ENCODE results near the gene CUZD1.
"Not testable (repeated sequence)": the region's sequence is repeated elsewhere in the genome, so short reads cannot be mapped to it uniquely, and the experiment has no call there.

CUZD1 gene, protein sequence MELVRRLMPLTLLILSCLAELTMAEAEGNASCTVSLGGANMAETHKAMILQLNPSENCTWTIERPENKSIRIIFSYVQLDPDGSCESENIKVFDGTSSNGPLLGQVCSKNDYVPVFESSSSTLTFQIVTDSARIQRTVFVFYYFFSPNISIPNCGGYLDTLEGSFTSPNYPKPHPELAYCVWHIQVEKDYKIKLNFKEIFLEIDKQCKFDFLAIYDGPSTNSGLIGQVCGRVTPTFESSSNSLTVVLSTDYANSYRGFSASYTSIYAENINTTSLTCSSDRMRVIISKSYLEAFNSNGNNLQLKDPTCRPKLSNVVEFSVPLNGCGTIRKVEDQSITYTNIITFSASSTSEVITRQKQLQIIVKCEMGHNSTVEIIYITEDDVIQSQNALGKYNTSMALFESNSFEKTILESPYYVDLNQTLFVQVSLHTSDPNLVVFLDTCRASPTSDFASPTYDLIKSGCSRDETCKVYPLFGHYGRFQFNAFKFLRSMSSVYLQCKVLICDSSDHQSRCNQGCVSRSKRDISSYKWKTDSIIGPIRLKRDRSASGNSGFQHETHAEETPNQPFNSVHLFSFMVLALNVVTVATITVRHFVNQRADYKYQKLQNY

GRCh38 chr10:122845783-122846332 lies at the start of gene CUZD1:
TSS of gene CUZD1 (minus strand) at chr10:122845857. CDS start at chr10:122845843, 14 bp downstream.
- no peak for DNase-seq

DNA sequence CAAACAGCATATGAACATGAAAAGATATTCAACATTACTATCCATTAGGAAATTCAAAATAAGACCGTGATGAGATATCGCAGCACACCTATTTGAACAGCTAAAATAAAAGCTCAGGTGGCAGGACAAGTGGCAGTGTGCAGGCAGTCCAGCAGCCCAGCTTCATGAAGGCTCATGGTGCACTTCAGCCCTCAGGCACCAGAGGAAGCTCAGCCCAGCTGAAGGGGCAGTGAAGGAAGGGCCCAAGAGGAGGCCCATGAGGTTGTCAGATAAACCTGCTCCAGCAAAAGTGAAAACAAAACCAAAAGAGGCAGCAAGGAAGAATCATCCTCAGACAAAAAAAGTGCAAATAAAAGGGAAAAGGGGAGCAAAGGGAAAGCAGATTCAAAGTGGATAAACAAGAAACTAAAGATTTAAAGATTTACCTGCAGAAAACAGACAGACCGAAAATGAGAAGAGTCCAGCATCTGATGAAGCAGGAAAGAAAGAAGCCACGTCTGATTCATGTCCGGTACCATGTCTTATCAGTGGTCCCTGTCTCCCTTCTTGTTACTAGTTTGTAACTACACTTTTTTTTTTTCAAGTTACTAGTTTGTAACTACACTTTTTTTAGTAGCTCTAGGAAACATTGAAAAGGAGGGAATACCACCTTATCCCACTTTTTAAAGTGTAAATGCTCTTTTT lies 48.7 kb upstream of the CUZD1 start:
- DNase-seq: no peak

GRCh38 chr10:122884166-122884565 lies 38.5 kb upstream of the CUZD1 start:
- DNase-seq: no peak

- no peak for DNase-seq
Measured at GRCh38 chr10:122882766-122883165, 37.1 kb upstream of the CUZD1 start.

DNA sequence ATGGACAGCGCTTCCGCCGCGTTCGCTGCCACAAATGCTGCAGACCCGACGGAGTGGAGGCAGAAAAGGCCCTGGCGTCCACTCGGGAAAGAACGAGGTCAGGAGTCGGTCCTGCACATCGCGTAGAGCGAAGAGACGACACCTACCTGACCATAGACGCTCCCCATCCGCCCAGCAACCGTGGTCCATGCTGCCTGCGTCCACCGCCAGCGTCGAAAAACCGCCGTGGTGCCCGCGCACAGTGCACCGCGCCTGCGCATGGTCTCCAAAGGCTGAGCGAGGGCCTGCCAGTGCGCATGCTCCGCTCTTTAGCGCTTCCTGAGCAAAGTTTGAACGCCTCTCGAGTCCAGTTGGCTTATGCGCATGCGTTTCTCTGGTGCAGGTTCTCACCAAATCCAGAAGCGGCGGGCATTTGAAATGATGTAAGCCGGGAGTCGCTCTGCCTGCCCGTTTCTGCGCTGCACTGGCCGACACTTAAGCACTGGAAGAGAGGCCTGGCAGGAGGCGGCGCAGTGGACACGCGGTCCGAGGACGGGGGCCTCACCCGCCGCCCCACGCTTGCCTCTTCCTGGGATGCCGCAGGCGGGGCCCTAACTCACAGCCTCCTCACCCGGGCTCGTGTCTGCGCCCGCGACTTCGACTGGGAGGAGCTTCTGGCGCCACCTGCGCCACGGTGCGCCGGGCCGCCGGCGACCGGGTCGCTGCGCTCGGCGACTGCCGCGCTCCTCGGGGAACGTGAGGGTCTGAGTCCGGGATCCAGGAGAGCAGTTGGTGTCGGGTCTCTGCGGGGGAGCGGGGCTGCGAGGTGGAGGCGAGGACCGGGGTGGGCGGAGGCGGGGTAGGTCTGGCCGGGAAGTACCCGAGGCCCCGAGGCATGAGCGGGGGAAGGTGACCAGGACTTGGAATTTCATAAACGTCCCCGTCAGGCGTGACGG lies 33.9 kb upstream of the CUZD1 start, which contains the start of gene FAM24B:
TSS of gene FAM24B (minus strand) at position 243 of the 935 bp plus-strand sequence. CDS start 29,066 bp downstream, outside the sequence.
- peak; percentile 98 for DNase-seq

DNA sequence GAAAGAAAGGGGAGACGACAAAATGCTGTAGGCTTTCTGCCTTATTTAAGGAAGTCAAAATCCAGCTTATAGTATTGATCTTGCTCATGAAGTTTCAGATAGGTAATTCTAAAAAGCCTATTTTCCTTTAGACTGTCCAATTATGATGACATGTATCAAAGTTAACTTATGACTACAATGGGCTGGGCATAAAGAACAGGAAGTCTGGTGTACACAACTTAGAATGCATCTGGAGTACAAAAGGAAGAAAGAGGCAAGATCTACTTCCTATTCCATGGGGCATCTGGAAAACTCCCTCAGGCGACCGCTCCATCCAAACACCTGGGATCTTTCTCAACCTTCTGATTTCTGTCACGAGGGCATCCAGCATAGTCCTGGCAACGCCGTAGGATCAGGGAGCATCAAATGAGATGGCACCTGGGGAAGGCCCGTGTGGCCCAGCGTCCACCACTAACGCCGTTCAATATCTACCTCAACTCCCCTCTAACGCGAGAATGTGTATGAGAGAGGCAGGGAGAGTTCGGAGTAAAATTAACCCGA lies 33.2 kb upstream of the CUZD1 start:
- peak; percentile 19 for DNase-seq

DNA sequence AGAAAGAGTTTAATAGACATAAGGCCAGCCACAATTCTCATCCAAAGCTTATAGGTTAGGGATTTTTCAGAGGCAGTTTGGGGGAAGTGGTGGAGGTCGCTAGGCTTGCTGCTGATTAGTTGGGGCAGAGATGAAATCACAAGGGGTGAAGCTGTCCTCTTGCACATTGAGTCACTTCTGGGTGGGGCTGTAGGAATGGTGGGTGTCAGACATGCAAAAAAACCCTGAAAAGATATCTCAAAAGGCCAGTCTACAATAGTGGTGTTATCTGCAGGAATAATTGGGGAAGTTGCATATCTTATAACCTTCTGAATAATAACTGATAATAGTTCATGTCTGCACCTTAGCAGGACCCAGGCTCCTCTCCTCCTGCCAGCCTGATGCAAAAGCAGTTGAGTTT lies 31.6 kb upstream of the CUZD1 start:
- no peak for DNase-seq

GRCh38 chr10:122876467-122876855 lies 30.8 kb upstream of the CUZD1 start:
- no peak for DNase-seq

- DNase-seq: no peak
Measured at GRCh38 chr10:122875843-122876466, 30.3 kb upstream of the CUZD1 start.

- DNase-seq: not testable (repeated sequence)
Measured at GRCh38 chr10:122871947-122872346, 26.3 kb upstream of the CUZD1 start.

- DNase-seq: not testable (repeated sequence)
Measured at GRCh38 chr10:122868768-122869167, 23.1 kb upstream of the CUZD1 start.

DNA sequence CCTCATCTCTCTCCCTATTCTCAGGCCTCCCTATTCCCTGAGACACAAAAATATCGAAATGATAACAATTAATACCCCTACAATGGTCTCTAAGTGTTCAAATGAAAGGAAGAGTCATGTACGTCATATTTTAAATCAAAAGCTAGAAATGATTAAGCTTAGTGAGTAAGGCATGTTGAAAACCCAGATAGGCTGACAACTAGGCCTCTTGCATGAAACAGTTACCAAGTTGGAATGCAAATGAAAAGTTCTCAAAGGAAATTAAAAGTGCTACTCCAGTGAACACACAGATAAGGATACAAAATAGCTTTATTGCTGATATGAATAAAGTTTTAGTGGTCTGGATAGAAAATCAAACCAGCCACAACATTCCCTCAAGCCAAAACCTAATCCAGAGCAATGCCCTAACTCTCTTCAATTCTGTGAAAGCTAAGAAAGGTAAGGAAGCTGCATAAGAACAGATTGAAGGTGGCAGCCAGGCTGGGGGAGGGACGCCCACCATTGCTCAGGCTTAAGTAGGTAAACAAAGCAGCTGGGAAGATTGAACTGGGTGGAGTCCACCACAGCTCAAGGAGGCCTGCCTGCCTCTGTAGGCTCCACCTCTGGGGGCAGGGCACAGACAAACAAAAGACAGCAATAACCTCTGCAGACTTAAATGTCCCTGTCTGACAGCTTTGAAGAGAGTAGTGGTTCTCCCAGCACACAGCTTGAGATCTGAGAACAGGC lies 21.3 kb upstream of the CUZD1 start:
- not testable (repeated sequence) for DNase-seq

- DNase-seq: peak; percentile 60
Measured at GRCh38 chr10:122864901-122865300, 19.2 kb upstream of the CUZD1 start.

- no peak for DNase-seq
Measured at GRCh38 chr10:122864194-122864592, 18.5 kb upstream of the CUZD1 start.

DNA sequence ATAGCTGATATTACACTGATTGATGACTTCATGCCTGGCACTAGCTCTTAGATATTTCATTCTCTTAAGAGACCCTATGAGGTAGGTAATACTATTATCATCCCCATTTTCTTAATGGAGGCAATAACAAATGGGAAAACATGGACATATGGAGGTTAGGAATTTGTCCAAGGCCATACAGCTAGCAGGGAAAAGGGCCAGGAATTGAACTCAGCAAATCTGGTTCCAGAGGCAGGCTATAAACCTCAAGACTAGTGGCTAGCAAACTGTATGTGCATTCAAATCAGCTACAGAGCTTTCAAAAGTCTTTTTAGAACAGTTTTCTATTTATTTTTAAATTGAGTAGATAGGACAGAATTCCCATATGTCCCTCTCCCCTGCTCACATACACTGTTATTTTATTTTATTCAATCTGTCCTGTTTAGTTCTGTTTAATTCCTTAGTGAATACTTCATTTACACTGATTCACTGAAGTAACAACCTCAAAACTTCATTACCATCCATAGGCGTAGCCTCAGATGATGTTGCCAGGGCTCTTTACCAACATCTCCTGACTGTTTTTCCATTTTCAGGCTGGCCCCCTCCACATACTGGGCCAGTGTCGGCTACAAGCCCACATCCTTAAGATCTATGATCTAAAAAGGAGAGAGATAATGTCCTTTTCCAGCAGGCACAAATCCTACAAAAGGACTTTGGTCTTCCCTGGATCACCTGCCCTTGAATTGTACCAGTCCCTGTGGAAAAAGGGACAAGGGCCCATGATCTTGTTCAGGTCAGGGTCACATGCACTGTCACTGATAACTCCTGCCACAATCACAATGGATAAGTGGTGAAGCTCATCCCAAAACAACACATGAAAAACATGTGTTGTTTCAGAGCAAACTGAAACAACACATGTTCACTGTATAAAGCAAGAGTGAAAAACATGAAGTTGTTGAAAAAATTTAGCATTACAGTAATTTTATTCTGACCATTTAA lies 17.8 kb upstream of the CUZD1 start:
- DNase-seq: no peak

DNA sequence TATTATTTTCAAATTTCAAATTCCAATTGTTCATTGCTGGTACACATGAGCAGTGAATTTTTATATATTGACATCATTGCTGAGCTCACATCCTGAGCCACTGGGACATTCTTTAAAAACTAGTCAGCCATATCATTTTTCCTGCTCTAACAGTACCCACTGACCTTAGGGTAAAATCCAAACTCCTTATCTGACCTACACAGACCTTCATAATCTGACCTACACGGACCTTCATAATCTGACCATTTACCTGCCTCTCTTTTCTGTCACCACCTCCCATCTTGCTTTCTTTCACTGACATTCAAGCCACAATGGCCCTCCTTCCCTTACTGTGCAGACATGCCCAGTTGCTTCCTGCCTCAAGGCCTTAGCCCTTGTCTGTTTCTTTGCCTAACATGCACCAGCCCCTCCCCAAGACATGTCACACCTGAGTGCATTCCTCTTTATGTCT lies 16.1 kb upstream of the CUZD1 start:
- peak; percentile 69 for DNase-seq

DNA sequence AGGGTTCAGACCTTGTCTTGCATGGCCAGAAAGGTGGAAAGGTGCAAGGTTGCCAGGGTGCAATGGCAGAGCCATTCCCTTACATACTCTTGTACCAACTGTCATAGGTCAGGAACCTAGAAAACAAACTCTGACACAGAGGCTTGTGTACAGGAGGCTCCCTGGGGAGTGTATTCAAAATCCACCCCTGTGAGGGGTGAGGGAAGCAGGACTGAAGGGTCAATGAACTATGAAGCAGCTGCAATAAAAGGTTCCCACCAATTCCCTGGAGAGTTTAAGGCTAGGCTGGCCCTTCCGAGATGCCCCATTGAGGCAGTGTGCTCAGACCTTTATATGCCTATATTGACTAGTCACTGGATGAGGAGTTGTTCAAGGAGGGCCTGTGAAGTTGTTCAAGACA lies 13.9 kb upstream of the CUZD1 start:
- DNase-seq: no peak

DNA sequence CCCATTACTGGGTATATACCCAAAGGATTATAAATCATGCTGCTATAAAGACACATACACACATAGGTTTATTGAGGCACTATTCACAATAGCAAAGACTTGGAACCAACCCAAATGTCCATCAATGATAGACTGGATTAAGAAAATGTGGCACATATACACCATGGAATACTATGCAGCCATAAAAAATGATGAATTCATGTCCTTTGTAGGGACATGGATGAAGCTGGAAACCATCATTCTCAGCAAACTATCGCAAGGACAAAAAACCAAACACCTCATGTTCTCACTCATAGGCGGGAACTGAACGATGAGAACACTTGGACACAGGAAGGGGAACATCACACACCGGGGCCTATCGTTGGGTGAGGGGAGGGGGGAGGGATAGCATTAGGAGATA lies 12.4 kb upstream of the CUZD1 start:
- DNase-seq: not testable (repeated sequence)

DNA sequence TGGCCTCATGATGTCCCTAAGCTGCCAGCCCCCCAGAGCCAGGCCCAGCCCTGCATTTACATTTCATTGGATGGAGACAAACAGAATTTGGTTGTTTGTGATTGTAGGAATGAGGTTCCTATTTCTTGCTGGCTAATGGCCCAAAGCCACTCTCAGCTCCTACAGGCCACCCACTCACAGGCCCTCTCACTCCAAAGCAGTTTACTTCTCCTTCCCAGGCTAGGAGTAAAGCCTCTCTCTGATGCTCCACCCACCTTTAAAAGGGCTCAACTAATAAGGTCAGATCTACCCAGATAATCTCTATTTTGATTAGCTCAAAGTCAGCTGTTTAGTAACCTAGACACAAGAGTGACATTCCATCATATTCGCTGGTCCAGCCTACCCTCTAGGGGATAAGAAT lies 11.2 kb upstream of the CUZD1 start:
- DNase-seq: no peak

Measured in fibroblast of skin of right biceps (primary cell).